Lower lobe of right lung (tissue), 2 donors: ENCODE results near the gene TPK1. TPM values are rescaled to one million over a fixed set of nuclear protein-coding genes. Genes with fewer than 3 reads are reported as not detected.
A peak's percentile ranks its signal among the peaks of the same experiment; 100 is the strongest.

Source experiments
- ATAC-seq, 2 donors: fragments of 200-7000 bp; cut with Tn5 transposase; one replicate each; pipeline ENCODE4 v1.9.1; 2020 to 2022; ENCODE audit warnings: mild to moderate bottlenecking in 2 of 2, moderate library complexity in 2 of 2
- DNase-seq: peaks from one replicate; pipeline ENCODE4 v3.0.0-alpha.2; 2020
- H3K27ac ChIP-seq: fragments of 200-600 bp; one replicate; pipeline ENCODE4 v1.8.0; 2022
- H3K27me3 ChIP-seq: fragments of 200-600 bp; one replicate; pipeline ENCODE4 v1.8.0; 2022; ENCODE audit warnings: low read depth
- H3K36me3 ChIP-seq: fragments of 200-600 bp; one replicate; pipeline ENCODE4 v1.8.0; 2022; ENCODE audit warnings: mild to moderate bottlenecking
- H3K4me1 ChIP-seq: fragments of 200-600 bp; one replicate; pipeline ENCODE4 v1.8.0; 2022
- H3K4me3 ChIP-seq: fragments of 200-600 bp; one replicate; pipeline ENCODE4 v1.8.0; 2022; ENCODE audit warnings: mild to moderate bottlenecking
- H3K9me3 ChIP-seq: fragments of 200-600 bp; one replicate; pipeline ENCODE4 v1.8.0; 2022
- CTCF ChIP-seq: fragments of 200-600 bp; IDR thresholded peaks from one replicate; pipeline ENCODE4 v1.8.0; 2022; ENCODE audit warnings: antibody characterized with exemption, mild to moderate bottlenecking
- intact Hi-C: fragments of 100-400 bp; cut with DNase I; formaldehyde crosslinking; loops from one replicate; pipeline ENCODE4 v1.11.0; 2022
- total RNA-seq: library from RNA; stranded (reverse); fragmentation: NEBNext Ultra II Directional; extraction: Animal tissue kit (Norgen Biotek cat#: 25700); gene quantifications from one replicate; pipeline ENCODE4 v1.2.1, GENCODE V29; 2021
- donor health status: DM: no; HTN: yes; CAD: no; lungs with severe emphysema.

TPK1 gene
- total RNA-seq, 1 donor from 2014 or later, result 9.0 TPM

GRCh38 chr7:144854839-144855424 lies 19.1 kb upstream of the TPK1 start:
- DNase-seq (no peak), ATAC-seq (no peak)
- TF ChIP-seq CTCF, result peak; percentile 45
- Histone ChIP-seq H3K27me3 (no peaks in the 10 kb centered on the region), H3K36me3 (no peaks in the 10 kb centered on the region), H3K9me3 (no peaks in the 10 kb centered on the region), H3K4me3 (no peak overlapping the region), H3K4me1 (no peaks in the 10 kb centered on the region), H3K27ac (no peak overlapping the region)
- intact Hi-C loops, result no loop called here

GRCh38 chr7:144853542-144853941 lies 17.7 kb upstream of the TPK1 start:
- no peak overlapping the region for H3K27ac ChIP-seq
- H3K9me3 ChIP-seq, result no peaks in the 10 kb centered on the region
- ATAC-seq (no peak), DNase-seq (no peak)
- H3K36me3 ChIP-seq, result no peaks in the 10 kb centered on the region
- H3K27me3 ChIP-seq, result no peaks in the 10 kb centered on the region
- TF ChIP-seq CTCF, result no peak
- H3K4me1 ChIP-seq, result no peaks in the 10 kb centered on the region
- intact Hi-C loops, result no loop called here
- H3K4me3 ChIP-seq, result no peak overlapping the region

GRCh38 chr7:144848078-144848477 lies 12.2 kb upstream of the TPK1 start:
- intact Hi-C loops, result no loop called here
- ATAC-seq (no peak), DNase-seq (no peak)
- Histone ChIP-seq H3K4me3 (no peak overlapping the region), H3K9me3 (no peaks in the 10 kb centered on the region), H3K4me1 (no peaks in the 10 kb centered on the region), H3K27ac (no peak overlapping the region), H3K36me3 (no peaks in the 10 kb centered on the region), H3K27me3 (no peaks in the 10 kb centered on the region)
- TF ChIP-seq CTCF, result no peak

GRCh38 chr7:144842377-144842851 lies 6.6 kb upstream of the TPK1 start:
- intact Hi-C loops, result no loop called here
- Histone ChIP-seq H3K36me3 (no peaks in the 10 kb centered on the region), H3K9me3 (no peaks in the 10 kb centered on the region), H3K4me3 (no peak overlapping the region), H3K4me1 (peaks cover 15% of the 10 kb centered on the region), H3K27me3 (no peaks in the 10 kb centered on the region), H3K27ac (peak overlapping the region; percentile 79)
- DNase-seq (peak; percentile 68), ATAC-seq (peak; percentile 92 to 96)
- TF ChIP-seq CTCF, result no peak

- intact Hi-C loops, result no loop called here
- DNase-seq (no peak), ATAC-seq (no peak)
- peak overlapping the region; percentile 67 for H3K4me3 ChIP-seq
- no peaks in the 10 kb centered on the region for H3K27me3 ChIP-seq
- peaks cover 22% of the 10 kb centered on the region for H3K4me1 ChIP-seq
- H3K9me3 ChIP-seq, result no peaks in the 10 kb centered on the region
- no peak for TF ChIP-seq CTCF
- no peaks in the 10 kb centered on the region for H3K36me3 ChIP-seq
- H3K27ac ChIP-seq, result peak overlapping the region; percentile 96
These were observed 641 bp upstream of the TPK1 start for GRCh38 chr7:144836545-144836842.
